ENCODE results near the gene SPAAR. TPM values are rescaled to one million over a fixed set of nuclear protein-coding genes. Genes with fewer than 3 reads are reported as not detected.

The SPAAR gene
- total and polyA plus RNA-seq, 9 of the 15 experiments (the other 6 are each of a cell fraction or from before 2014, with no cell fraction given), result not detected

DNA sequence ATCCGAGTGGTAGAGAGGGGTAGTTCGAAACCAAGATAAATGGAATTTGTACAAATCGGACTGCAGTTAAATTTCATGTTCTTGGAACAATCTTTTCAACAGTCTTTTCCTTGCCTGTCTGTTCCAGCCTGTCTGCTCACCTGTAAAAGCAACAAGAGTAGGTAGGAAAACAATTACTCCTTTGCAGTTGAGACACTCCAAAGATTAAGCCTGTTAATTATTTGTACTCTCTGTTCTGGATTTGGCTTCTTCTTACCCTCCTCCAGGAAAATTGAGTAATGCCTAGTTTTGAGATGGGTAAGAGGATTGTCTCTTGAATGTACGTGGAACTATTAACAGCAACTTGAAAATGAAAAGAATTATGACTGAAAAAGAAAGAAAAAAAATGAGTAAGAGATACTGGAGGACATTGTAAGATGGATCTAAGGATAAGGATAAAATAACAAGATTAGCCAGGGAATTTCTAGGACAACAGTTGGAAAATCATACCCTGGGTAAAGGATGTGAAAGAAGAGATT, 24.3 kb downstream of the SPAAR start:
- Histone ChIP-seq H4K20me1 (replicated peaks; ENCODE audit: control insufficient read depth, insufficient read depth, low read length) (no peaks in the 10 kb centered on the region), H3K9me3 (replicated peaks; ENCODE audit: control insufficient read depth, insufficient read depth, low read depth, low read length) (no peaks in the 10 kb centered on the region), H3K36me3 (ENCODE audit: control insufficient read depth, insufficient read depth, low read length) (no peaks in the 10 kb centered on the region), H3K4me2 (ENCODE audit: insufficient read depth, low read length) (no peak overlapping the region), H3K27me3 (ENCODE audit: control insufficient read depth in 2 of 2, insufficient read depth in 2 of 2, low read length in 2 of 2) (no peaks in the 10 kb centered on the region), H3K27ac (ENCODE audit: extremely low read depth, low read depth, low read length) (no peak overlapping the region), H3K4me1 (replicated peaks in 1 of 2; ENCODE audit: control insufficient read depth in 2 of 2, insufficient read depth in 2 of 2, low read length in 2 of 2) (no peaks in the 10 kb centered on the region; a peak in 1 of 5 replicates), H3K9ac (ENCODE audit: insufficient read depth in 1 of 2, low read depth in 2 of 2, low read length in 2 of 2) (no peak overlapping the region), H3K4me3 (no peak overlapping the region), H3K79me2 (ENCODE audit: control insufficient read depth, insufficient read depth, low read length) (no peaks in the 10 kb centered on the region), H3K9me1 (ENCODE audit: control insufficient read depth, insufficient read depth, low read length) (no peaks in the 10 kb centered on the region), H2AFZ (ENCODE audit: low read depth, low read length) (peak overlapping the region; percentile 74; the same call in 1 of the 2 replicates)
- POLR2A ChIA-PET, result no interaction called here
- intact Hi-C loops (cut with micrococcal nuclease) (no loop called here), in situ Hi-C loops (cut with MboI) (no loop called here)
- DNase-seq (ENCODE audit: extremely low read depth in 1 of 4, low spot score in 3 of 4) (no peak), ATAC-seq (no peak), FAIRE-seq (no peak)
- CTCF ChIA-PET (ENCODE audit: low intra/inter-chr PET ratio), result no interaction called here
- WGBS (ENCODE audit: insufficient coverage, low coverage, missing lambda C conversion rate), result 36% methylated on average over 4 of the region's 4 CpGs
- TF ChIP-seq, protein P1, sequence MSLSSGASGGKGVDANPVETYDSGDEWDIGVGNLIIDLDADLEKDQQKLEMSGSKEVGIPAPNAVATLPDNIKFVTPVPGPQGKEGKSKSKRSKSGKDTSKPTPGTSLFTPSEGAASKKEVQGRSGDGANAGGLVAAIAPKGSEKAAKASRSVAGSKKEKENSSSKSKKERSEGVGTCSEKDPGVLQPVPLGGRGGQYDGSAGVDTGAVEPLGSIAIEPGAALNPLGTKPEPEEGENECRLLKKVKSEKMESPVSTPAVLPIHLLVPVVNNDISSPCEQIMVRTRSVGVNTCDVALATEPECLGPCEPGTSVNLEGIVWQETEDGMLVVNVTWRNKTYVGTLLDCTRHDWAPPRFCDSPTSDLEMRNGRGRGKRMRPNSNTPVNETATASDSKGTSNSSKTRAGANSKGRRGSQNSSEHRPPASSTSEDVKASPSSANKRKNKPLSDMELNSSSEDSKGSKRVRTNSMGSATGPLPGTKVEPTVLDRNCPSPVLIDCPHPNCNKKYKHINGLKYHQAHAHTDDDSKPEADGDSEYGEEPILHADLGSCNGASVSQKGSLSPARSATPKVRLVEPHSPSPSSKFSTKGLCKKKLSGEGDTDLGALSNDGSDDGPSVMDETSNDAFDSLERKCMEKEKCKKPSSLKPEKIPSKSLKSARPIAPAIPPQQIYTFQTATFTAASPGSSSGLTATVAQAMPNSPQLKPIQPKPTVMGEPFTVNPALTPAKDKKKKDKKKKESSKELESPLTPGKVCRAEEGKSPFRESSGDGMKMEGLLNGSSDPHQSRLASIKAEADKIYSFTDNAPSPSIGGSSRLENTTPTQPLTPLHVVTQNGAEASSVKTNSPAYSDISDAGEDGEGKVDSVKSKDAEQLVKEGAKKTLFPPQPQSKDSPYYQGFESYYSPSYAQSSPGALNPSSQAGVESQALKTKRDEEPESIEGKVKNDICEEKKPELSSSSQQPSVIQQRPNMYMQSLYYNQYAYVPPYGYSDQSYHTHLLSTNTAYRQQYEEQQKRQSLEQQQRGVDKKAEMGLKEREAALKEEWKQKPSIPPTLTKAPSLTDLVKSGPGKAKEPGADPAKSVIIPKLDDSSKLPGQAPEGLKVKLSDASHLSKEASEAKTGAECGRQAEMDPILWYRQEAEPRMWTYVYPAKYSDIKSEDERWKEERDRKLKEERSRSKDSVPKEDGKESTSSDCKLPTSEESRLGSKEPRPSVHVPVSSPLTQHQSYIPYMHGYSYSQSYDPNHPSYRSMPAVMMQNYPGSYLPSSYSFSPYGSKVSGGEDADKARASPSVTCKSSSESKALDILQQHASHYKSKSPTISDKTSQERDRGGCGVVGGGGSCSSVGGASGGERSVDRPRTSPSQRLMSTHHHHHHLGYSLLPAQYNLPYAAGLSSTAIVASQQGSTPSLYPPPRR (CRISPR knock-in tag; IDR thresholded peaks at IDR 0.05; ENCODE audit: borderline replicate concordance), result no peak
- no peak for TF ChIP-seq ZBTB49 (CRISPR knock-in tag; IDR thresholded peaks at IDR 0.05; ENCODE audit: borderline replicate concordance)
- no peak for TF ChIP-seq HMG20B (CRISPR knock-in tag; IDR thresholded peaks at IDR 0.05)
- TF ChIP-seq ZNF75A (CRISPR knock-in tag; IDR thresholded peaks at IDR 0.05), result no peak
- TF ChIP-seq ATF6 (CRISPR knock-in tag; IDR thresholded peaks at IDR 0.05), result no peak
- TF ChIP-seq U2AF1 (optimal IDR thresholded peaks at IDR 0.05; ENCODE audit: low read depth, low read length), result no peak
- TF ChIP-seq EP400 (IDR thresholded peaks at IDR 0.05), result no peak
- TF ChIP-seq PCBP2 (IDR thresholded peaks at IDR 0.05; ENCODE audit: low read depth, low read length, poor library complexity, severe bottlenecking), result no peak
- no TSS peak for BruUV-seq (replicated peaks)

Measured in K562 (cell line).